HL-60 (cell line): ENCODE data around the gene SLFN12L.

Experiments used
- DNase-seq, 2 experiments: peaks; one replicate each; pipeline ENCODE4 v3.0.0-alpha.2; 2010 to 2020; ENCODE audit warnings: low read depth in 1 of 2, low spot score in 1 of 2
- H3K27ac ChIP-seq: fragments of 250-450 bp; sonication (Bioruptor Pico); replicated peaks from 2 replicates; pipeline ENCODE4 v1.5.1; 2020; ENCODE audit warnings: mild to moderate bottlenecking, moderate library complexity
- H3K27me3 ChIP-seq: fragments of 250-450 bp; sonication (Bioruptor Pico); 2 replicates; pipeline ENCODE4 v1.5.1; 2021; ENCODE audit warnings: mild to moderate bottlenecking, moderate library complexity; ENCODE audit not compliant: insufficient read depth, poor library complexity, severe bottlenecking
- H3K4me3 ChIP-seq: replicated peaks from 2 replicates; pipeline ENCODE4 v1.5.1; 2011; ENCODE audit warnings: mild to moderate bottlenecking, control low read depth, low read length; ENCODE audit not compliant: insufficient read depth
- GABPA ChIP-seq: IDR thresholded peaks from 2 replicates; pipeline ENCODE4 v1.6.1; 2012; ENCODE audit warnings: low read depth
- POLR2AphosphoS5 ChIP-seq: IDR thresholded peaks from 2 replicates; pipeline ENCODE4 v1.6.1; 2012; ENCODE audit warnings: low read depth
- SPI1 ChIP-seq: IDR thresholded peaks from 2 replicates; pipeline ENCODE4 v1.6.1; 2012; ENCODE audit warnings: low read depth, mild to moderate bottlenecking, borderline replicate concordance
- TF ChIP-seq, protein P1 (sequence below): IDR thresholded peaks from 2 replicates; pipeline ENCODE4 v1.6.1; 2012; ENCODE audit warnings: low read depth; ENCODE audit not compliant: insufficient replicate concordance
- TF ChIP-seq, protein P2 (sequence below): IDR thresholded peaks from one replicate; pipeline ENCODE4 v1.5.1; 2011; ENCODE audit warnings: low read length, control low read depth, inconsistent platforms; ENCODE audit not compliant: insufficient read depth

SLFN12L gene

DNA sequence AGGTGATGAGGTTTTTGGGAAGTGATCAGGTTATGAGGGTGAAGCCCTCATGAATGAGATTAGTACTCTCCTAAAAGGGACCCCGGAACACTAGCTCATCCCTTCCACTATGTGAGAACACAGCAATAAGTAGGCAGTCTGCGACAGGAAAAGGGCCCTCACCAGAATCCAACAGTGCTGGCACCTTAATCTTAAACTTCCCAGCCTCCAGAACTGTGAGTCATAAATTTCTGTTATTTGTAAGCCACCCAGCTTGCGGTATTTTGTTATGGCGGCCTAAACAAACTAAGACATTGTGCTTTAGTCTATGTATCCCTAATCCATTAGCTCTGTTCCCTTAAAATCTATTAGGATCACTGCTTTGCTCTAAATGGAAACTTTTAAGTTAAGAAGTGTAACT, 113.7 kb downstream of the SLFN12L start:
- Histone ChIP-seq H3K4me3 (no peak overlapping the region), H3K27me3 (no peaks in the 10 kb centered on the region), H3K27ac (no peak overlapping the region)
- TF ChIP-seq GABPA (no peak), POLR2AphosphoS5 (no peak), SPI1 (no peak)
- TF ChIP-seq, protein P1, sequence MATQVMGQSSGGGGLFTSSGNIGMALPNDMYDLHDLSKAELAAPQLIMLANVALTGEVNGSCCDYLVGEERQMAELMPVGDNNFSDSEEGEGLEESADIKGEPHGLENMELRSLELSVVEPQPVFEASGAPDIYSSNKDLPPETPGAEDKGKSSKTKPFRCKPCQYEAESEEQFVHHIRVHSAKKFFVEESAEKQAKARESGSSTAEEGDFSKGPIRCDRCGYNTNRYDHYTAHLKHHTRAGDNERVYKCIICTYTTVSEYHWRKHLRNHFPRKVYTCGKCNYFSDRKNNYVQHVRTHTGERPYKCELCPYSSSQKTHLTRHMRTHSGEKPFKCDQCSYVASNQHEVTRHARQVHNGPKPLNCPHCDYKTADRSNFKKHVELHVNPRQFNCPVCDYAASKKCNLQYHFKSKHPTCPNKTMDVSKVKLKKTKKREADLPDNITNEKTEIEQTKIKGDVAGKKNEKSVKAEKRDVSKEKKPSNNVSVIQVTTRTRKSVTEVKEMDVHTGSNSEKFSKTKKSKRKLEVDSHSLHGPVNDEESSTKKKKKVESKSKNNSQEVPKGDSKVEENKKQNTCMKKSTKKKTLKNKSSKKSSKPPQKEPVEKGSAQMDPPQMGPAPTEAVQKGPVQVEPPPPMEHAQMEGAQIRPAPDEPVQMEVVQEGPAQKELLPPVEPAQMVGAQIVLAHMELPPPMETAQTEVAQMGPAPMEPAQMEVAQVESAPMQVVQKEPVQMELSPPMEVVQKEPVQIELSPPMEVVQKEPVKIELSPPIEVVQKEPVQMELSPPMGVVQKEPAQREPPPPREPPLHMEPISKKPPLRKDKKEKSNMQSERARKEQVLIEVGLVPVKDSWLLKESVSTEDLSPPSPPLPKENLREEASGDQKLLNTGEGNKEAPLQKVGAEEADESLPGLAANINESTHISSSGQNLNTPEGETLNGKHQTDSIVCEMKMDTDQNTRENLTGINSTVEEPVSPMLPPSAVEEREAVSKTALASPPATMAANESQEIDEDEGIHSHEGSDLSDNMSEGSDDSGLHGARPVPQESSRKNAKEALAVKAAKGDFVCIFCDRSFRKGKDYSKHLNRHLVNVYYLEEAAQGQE: no peak
- TF ChIP-seq, protein P2, sequence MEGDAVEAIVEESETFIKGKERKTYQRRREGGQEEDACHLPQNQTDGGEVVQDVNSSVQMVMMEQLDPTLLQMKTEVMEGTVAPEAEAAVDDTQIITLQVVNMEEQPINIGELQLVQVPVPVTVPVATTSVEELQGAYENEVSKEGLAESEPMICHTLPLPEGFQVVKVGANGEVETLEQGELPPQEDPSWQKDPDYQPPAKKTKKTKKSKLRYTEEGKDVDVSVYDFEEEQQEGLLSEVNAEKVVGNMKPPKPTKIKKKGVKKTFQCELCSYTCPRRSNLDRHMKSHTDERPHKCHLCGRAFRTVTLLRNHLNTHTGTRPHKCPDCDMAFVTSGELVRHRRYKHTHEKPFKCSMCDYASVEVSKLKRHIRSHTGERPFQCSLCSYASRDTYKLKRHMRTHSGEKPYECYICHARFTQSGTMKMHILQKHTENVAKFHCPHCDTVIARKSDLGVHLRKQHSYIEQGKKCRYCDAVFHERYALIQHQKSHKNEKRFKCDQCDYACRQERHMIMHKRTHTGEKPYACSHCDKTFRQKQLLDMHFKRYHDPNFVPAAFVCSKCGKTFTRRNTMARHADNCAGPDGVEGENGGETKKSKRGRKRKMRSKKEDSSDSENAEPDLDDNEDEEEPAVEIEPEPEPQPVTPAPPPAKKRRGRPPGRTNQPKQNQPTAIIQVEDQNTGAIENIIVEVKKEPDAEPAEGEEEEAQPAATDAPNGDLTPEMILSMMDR: no peak
- DNase-seq: no peak
